CD4-positive, alpha-beta T cell treated with Interleukin-4 for 1 hour (primary cell): ENCODE results near the gene DAO.
"Not testable (repeated sequence)": the region's sequence is repeated elsewhere in the genome, so short reads cannot be mapped to it uniquely, and the experiment has no call there.

ENCODE experiments used
- DNase-seq, 2 donors: peaks; one replicate each; pipeline ENCODE4 v3.0.0-alpha.2; 2020 to 2022

DAO gene

DNA sequence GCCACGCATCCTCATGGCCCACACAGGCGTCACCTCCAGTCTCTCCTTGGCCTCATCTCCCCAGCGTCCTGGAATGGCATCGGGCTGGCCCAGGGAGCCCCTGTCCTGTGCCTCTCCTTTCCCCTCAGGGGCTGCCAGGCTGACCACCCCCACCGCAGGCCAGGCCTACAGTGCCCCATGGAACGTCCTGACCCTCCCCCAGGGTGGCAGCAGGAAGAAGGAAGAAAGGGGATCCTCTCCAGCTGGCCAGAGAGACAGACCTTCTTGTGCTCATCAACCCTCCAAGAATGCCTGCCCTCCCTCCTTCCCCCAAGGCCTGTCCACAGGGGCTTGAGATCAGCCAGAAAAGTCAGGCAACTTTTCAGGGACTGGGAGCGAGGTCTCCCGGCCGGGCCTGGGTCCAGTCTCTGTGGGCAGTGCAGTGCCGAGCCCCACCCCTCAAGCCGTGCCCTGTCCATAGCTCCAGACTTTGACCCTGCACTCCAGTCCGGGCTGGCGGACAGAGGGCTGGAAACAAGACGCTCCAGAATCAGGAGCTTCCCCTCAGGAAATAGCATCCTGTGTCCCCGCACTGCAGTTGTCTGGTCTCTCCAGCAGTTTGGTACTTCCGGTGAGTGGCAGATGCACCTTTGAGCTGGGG, at the start of gene DAO:
Gene DAO (plus strand): TSS at position 478 of the 640 bp plus-strand sequence. CDS start 4,915 bp downstream, outside the sequence.
- DNase-seq: no peak

DNA sequence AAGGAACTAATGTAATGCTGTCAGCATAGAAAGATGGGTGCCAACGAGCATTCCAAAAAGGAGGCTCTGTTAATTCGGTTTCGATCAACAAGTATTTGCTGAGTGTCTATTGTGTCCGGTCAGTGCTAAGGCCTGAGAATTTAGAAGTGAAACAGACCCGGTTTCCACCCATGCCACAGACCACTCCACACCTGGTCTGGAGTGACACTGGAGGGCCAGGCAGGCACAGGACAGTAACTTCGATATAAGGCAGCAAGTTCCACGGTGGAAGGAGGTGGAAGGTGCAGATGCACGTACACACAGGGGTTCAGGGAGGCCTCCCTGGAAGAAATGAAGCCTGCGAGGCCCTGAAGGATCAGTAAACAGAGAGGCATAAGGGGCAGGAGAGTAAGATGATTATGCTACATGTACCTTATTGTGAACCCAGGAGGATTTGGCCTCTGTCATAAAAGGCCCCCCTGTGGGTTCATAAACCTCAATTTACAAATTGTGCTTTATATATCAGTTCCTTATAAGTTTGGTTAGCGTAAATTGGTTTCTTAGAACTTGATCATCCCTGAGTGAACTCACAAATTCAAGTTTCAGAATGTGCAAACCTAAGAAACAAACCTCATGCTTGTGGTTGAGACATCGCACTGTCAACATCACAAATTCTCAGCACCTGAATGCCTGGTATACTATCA, 48.4 kb upstream of the DAO start:
- DNase-seq: no peak

GRCh38 chr12:108832208-108832607, 47.7 kb upstream of the DAO start:
- no peak for DNase-seq

- DNase-seq: no peak
Observed at GRCh38 chr12:108832730-108833354, 47.0 kb upstream of the DAO start.

DNA sequence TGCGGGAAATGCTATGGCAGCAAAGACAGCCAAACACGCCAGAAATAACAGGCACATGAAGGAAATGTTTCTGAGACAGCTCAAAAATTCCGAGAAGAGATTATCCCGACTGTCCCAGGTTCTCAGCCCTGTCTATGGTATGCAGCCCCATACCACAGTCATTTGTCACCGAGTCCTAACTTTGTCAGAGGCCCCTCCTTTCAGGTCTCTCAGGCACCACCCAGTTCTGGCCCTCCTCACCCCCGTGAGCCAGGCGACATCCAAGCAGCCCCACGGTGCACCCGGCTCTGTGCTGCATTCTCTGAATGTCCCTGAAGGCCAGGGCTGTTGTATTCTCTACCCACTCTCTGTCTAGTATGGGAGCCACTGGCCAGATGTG, 46.5 kb upstream of the DAO start:
- DNase-seq: no peak

- no peak for DNase-seq
Observed at GRCh38 chr12:108833757-108834472, 46.0 kb upstream of the DAO start.

DNA sequence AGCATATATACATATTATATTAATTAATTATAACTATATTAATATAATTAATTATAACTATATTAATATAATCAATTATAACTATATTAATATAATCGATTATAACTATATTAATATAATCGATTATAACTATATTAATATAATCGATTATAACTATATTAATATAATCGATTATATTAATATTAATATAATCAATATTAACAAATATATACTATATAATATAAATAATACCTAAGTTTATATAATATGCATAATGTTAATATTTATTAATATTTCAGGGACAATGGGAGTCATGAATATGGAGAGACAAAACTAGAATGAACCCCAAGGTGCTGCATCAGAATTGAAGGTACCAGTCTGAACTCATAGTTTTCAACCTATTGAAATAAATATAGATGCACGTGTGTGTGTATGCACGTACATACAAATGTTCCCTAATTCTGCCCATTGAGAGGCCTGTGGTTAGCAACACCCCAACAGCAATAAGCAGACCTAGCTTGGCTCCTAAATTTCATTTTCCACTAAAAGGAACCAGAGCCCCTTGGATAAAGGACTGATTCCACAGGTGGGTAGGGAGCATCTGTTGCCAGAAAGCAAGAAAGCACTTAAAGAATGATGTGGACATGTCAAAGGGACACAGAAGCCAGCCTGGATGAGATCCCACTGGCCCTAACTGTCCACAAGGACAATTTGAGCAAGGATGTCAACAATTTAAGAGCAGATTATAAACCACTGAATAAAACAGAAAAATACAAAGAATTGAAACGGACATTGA, 43.8 kb upstream of the DAO start:
- no peak for DNase-seq

DNA sequence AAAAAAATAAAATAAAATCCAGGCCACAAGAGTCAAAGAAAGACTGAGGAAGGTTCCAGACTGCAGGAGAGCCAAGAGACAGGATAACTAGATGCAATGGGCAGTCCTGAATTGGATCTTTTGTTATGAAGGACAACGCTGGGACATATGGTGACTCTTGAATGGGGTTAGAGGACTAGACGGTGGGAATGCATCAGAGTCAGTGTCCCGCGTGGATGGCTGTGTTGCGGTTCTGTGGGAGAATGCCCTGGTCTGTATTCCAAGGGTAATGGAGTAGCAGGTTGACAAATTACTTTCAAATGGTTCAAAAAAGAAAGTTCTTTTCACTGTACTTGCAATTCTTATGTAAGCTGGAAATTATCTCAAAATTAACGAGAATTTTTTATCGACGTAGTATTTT, 42.7 kb upstream of the DAO start:
- no peak for DNase-seq

DNA sequence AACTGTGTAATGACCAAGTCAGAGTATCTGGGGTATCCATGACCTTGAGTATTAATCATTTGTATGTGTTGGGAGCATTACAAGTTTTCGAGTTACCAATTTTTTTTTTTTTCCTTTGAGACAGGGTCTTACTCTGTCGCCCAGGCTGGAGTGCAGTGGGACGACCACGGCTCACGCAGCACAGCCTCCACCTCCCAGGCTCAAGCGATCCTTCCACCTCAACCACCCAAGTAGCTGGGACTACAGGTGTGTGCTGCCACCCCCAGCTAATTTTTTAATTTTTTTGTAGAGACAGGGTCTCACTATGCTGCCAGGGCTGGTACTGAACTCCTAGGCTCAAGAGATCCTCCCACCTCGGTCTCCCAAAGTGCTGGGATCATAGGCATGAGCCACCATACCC, 42.2 kb upstream of the DAO start:
- no peak for DNase-seq

- DNase-seq: peak; percentile 73 to 79
Observed at GRCh38 chr12:108838194-108839017, 41.5 kb upstream of the DAO start.

DNA sequence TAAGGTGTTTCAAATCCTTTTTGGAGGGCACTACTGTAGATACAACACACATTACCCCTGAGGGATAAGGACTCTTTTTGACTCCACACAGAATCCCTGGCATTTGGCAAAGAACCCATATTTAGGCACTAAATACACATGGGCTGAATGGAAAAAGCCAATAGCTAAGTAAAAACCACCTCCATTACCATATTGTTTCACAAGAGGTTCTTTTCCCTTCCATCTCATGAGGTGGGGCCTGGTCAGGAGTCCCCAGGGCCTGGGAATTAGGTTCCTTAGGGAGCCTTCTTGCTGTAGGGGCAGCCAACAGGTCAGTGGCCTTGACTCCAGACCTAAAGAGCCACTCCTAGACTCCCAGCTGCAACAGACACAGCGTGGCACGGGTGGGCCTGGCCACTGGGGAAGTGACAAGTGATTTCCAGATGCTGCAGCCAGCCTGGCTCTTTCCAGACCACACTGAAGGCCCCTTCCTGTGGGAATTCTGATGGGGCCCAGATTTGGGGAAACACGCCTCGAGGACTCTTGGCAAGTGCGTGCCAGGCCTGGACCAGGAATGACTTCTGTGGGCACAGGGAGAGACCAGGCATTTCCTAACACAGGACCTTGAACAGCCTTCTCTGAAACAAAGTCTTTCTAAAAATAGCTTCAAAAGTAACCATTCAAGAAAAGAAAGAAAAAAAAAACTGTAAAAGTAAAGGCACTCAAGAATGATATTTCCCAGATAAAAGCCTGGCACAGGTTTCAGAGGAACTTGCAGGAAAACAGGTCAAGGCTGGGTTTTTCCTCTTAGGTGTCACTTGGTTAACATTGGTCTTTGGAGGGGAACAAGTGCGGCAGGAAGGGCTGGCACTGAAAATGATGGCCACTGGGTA, 40.6 kb upstream of the DAO start:
- DNase-seq: no peak

DNA sequence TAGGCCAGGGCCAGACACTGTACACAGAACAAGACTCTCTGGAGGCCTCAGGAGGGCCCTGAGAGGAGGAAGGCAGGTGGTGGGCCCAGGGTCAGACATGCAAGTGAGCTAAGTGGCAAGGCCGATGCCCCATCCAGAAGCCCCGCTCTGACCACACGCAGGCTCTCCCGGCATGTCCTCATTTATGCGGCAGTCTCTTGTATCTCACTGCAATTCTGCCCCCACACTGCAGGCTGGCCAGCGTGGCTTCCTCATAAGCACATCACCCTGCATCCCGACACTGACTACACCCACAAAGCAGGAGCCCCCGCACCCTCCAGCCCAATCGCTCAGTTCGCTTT, 40.0 kb upstream of the DAO start:
- DNase-seq: no peak

GRCh38 chr12:108840605-108841332, 39.1 kb upstream of the DAO start:
- DNase-seq: no peak

DNA sequence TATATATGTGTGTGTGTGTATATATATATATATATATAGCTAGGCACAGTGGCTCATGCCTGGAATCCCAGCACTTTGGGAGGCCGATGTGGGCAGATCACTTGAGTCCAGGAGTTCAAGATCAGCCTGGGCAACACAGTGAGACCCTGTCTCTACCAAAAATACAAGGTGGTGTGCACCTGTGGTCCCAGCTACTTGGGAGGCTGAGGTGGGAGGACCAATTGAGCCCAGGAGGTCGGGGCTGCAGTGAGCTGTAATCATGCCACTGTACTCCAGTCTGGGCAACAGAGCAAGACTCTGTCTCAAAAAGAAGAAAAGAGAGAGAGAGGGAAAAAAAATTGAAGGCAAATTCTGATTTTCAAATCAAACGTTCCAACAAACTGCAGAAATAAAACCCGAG, 38.1 kb upstream of the DAO start:
- not testable (repeated sequence) for DNase-seq

- no peak for DNase-seq
Observed at GRCh38 chr12:108842361-108842760, 37.5 kb upstream of the DAO start.

DNA sequence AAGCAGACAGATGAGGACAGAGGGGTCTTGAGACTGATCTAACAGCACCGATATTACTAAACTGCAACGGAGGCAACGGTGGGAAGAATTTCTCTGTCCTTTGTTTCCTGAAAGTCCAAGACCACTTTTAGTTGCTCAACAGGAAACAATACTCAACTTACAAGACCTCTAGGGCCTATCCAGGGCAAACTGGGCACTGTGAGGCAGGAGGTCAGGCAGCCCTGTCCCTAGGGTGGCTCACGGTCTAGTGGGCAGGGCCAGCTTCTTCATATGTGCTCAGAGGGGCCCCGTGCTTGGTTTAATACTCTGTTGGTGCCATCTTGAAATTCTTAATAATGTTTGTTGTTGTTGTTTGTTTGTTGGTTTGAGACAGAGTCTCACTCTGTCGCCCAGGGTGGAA, 36.7 kb upstream of the DAO start:
- no peak for DNase-seq

- DNase-seq: no peak
Observed at GRCh38 chr12:108845696-108846095, 34.2 kb upstream of the DAO start.

- DNase-seq: no peak
Observed at GRCh38 chr12:108846290-108846701, 33.6 kb upstream of the DAO start.

DNA sequence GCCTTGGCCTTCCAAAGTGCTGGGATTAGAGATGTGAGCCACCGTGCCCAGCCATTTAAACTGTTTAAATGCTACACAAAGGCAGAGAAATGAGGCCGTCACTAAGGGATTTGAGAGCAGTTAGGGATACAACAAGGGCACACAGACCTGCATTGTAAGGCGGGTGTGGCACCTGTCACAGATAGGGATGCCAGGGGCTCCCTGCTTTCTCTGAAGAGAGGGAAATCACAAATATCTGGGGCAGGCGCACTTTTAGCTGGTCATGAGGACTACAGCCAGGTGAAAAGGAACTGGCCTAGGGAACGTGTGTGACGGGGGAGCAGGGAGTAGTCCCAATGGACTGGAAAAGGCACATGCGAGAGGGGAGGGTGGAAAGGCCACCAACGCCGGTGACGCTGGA, 32.2 kb upstream of the DAO start:
- no peak for DNase-seq

GRCh38 chr12:108849660-108850059, 30.2 kb upstream of the DAO start:
- no peak for DNase-seq
